ENCODE measurements around the gene CS. TPM values are rescaled to one million over a fixed set of nuclear protein-coding genes. Genes with fewer than 3 reads are reported as not detected.

The CS gene
- total RNA-seq, 1 donor from 2014 or later = 262 TPM

- intact Hi-C loops (cut with micrococcal nuclease) = loop anchor here (1.0 to 5.0 kb wide), 15 partner anchors 36 to 865 kb away; partner anchors contain the start of genes ANKRD52, BAZ2A, CS and IL23A
These were observed 78.2 kb downstream of the CS start, which contains the start of gene RNF41 for GRCh38 chr12:56221757-56222530. TSS of gene RNF41 (minus strand) at chr12:56221922. CDS start at chr12:56214047, 7,875 bp downstream.

Other genes with a start within 250 kb of the CS start
- 1.3 and 2.5 TPM in 2 replicates for gene ERBB3, start 220.2 kb downstream of the CS start, total RNA-seq
- gene PA2G4, start 195.8 kb downstream of the CS start, total RNA-seq = 254 and 261 TPM in 2 replicates
- gene RPL41, start 183.7 kb downstream of the CS start, total RNA-seq = 3,184 and 3,191 TPM in 2 replicates
- gene ZC3H10, start 182.1 kb downstream of the CS start, total RNA-seq = 9.5 and 10.1 TPM in 2 replicates
- 261 and 266 TPM in 2 replicates for gene ESYT1, start 172.1 kb downstream of the CS start, total RNA-seq
- 52.2 and 61.9 TPM in 2 replicates for gene MYL6B, start 147.7 kb downstream of the CS start, total RNA-seq
- 1,662 and 1,663 TPM in 2 replicates for gene MYL6, start 142.0 kb downstream of the CS start, total RNA-seq
- gene SMARCC2, start 110.8 kb downstream of the CS start, total RNA-seq = 140 and 147 TPM in 2 replicates
- 37.8 and 40.7 TPM in 2 replicates for gene RNF41, start 78.4 kb downstream of the CS start, total RNA-seq
- 62.1 and 66.5 TPM in 2 replicates for gene NABP2, start 76.0 kb downstream of the CS start, total RNA-seq
- gene SLC39A5, start 70.3 kb downstream of the CS start, total RNA-seq = 1.1 and 1.9 TPM in 2 replicates
- gene ANKRD52, start 41.9 kb downstream of the CS start, total RNA-seq = 57.8 and 74.9 TPM in 2 replicates
- gene COQ10A, start 33.4 kb downstream of the CS start, total RNA-seq = 17.9 and 19.9 TPM in 2 replicates
- gene CNPY2, start 15.7 kb upstream of the CS start, total RNA-seq = 141 and 153 TPM in 2 replicates
- gene PAN2, start 33.7 kb upstream of the CS start, total RNA-seq = 32.7 and 44.2 TPM in 2 replicates
- gene IL23A, start 38.6 kb upstream of the CS start, total RNA-seq = 31.6 and 32.8 TPM in 2 replicates
- 239 and 243 TPM in 2 replicates for gene STAT2, start 59.8 kb upstream of the CS start, total RNA-seq
- gene APOF, start 62.5 kb upstream of the CS start, total RNA-seq = not detected in 2 replicates
- gene TIMELESS, start 149.1 kb upstream of the CS start, total RNA-seq = 37.6 and 40.5 TPM in 2 replicates
- not detected in 2 replicates for gene MIP, start 154.3 kb upstream of the CS start, total RNA-seq
- 4.6 and 4.8 TPM in 2 replicates for gene SPRYD4, start 168.2 kb upstream of the CS start, total RNA-seq
- 0.63 and 1.2 TPM in 2 replicates for gene GLS2, start 187.8 kb upstream of the CS start, total RNA-seq
- 5.3 and 5.6 TPM in 2 replicates for gene RBMS2, start 221.5 kb upstream of the CS start, total RNA-seq